Measurements from ENCODE around the gene ZNF682. TPM values are rescaled to one million over a fixed set of nuclear protein-coding genes. Genes with fewer than 3 reads are reported as not detected.

Gene ZNF682
- total and polyA plus RNA-seq, 9 of the 15 experiments (the other 6 are each of a cell fraction or from before 2014, with no cell fraction given): 0.06 to 0.43 (median 0.25) TPM; not detected in 3

DNA sequence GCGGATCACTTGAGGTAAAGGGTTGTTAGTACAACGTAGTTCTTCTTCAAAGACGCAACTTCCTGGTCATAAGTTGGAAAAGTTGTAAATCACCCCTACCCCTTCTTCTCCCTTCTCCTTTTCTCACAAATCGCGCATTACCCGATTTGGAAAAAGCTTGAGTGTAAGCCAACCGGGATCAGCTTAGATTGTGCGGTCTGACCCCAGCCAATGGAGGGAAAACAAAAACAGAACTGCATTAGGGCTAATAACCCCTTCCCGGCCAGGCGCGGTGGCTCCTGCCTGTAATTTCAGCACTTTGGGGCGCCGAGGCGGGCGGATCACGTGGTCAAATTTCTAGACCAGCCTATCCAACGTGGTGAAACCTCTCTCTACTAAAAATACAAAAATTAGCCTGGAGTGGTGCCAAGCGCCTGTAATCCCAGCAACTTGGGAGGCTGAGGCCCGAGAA, 39.3 kb upstream of the ZNF682 start:
- Histone ChIP-seq H3K4me1 (replicated peaks in 1 of 2; ENCODE audit: control insufficient read depth in 2 of 2, insufficient read depth in 2 of 2, low read length in 2 of 2) (no peaks in the 10 kb centered on the region), H3K79me2 (ENCODE audit: control insufficient read depth, insufficient read depth, low read length) (no peaks in the 10 kb centered on the region), H3K27me3 (ENCODE audit: control insufficient read depth in 2 of 2, insufficient read depth in 2 of 2, low read length in 2 of 2) (no peaks in the 10 kb centered on the region), H3K9me1 (ENCODE audit: control insufficient read depth, insufficient read depth, low read length) (no peaks in the 10 kb centered on the region), H3K27ac (ENCODE audit: extremely low read depth, low read depth, low read length) (no peak overlapping the region), H3K4me2 (ENCODE audit: insufficient read depth, low read length) (no peak overlapping the region), H3K9me3 (replicated peaks; ENCODE audit: control insufficient read depth, insufficient read depth, low read depth, low read length) (no peaks in the 10 kb centered on the region), H3K9ac (ENCODE audit: insufficient read depth in 1 of 2, low read depth in 2 of 2, low read length in 2 of 2) (no peak overlapping the region), H2AFZ (ENCODE audit: low read depth, low read length) (no peak overlapping the region), H4K20me1 (replicated peaks; ENCODE audit: control insufficient read depth, insufficient read depth, low read length) (no peaks in the 10 kb centered on the region), H3K4me3 (no peak overlapping the region), H3K36me3 (ENCODE audit: control insufficient read depth, insufficient read depth, low read length) (no peaks in the 10 kb centered on the region)
- in situ Hi-C loops (cut with MboI): no loop called here
- ChIA-PET POLR2A (interaction anchor here (0.6 kb wide), 1 partner anchor 27 kb away, joined by 3 read pairs; no protein-coding TSS in a partner anchor), CTCF (ENCODE audit: low intra/inter-chr PET ratio) (no interaction called here)
- TF ChIP-seq TFE3 (CRISPR knock-in tag; IDR thresholded peaks at IDR 0.05): peak; percentile 51
- no peak for TF ChIP-seq HMG20A (CRISPR knock-in tag; conservative IDR thresholded peaks at IDR 0.05)
- under 1% methylated on average over 19 of the region's 19 CpGs for WGBS (ENCODE audit: insufficient coverage, low coverage, missing lambda C conversion rate)
- DNase-seq (ENCODE audit: extremely low read depth in 1 of 4, low spot score in 3 of 4): no peak
- no peak for ATAC-seq
- intact Hi-C loops (cut with micrococcal nuclease): no loop called here
- FAIRE-seq: no peak
- no TSS peak for BruUV-seq (replicated peaks)

DNA sequence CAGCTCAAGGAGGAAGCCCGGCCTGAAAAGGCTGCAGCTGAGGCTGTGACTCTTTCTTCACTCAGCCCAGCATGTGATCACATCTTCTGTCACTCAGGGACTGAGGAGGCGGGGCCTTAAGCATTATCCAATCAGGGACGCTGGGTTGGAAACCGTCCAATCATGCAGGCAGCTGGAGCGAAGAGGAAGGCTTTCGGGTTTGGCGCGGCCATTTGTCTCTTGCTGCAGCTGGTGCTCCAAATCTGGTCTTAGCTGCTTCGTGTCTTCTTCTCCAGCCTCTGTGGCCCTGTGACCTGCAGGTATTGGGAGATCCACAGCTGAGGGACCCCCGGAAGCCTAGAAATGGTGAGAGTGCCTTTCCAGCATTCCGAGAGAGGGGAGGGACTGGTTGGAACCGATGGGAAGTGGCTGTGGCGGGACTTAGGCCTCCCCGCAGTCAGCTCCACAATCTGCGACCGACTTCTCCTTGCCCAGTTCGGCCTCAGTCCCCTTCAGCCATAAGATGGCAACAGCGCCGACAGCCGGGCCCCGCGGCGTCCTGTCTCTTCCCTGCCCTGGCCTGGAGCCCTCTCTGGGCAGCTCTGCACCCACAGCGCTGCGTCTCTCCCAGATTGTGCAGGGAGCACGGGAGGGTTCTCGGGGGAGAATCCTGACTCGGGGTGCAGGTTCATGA, 38.6 kb upstream of the ZNF682 start, which contains the start of gene ZNF90:
Gene ZNF90, plus strand, starts transcription at position 210 of the 673 bp plus-strand sequence. Its CDS starts 133 bp downstream, at position 343.
- ATAC-seq: peak; percentile 54; the same call in 2 of the 3 replicates
- intact Hi-C loops (cut with micrococcal nuclease) (no loop called here), in situ Hi-C loops (cut with MboI) (no loop called here)
- ChIA-PET CTCF (ENCODE audit: low intra/inter-chr PET ratio) (no interaction called here), POLR2A (interaction anchor here (1.0 kb wide), 1 partner anchor 93 kb away, joined by 3 read pairs; no protein-coding TSS in a partner anchor)
- Histone ChIP-seq H2AFZ (ENCODE audit: low read depth, low read length) (no peak within 1 kb of the TSS), H3K9ac (ENCODE audit: insufficient read depth in 1 of 2, low read depth in 2 of 2, low read length in 2 of 2) (no peak within 1 kb of the TSS), H3K27me3 (ENCODE audit: control insufficient read depth in 2 of 2, insufficient read depth in 2 of 2, low read length in 2 of 2) (no peaks in the 10 kb centered on the region), H3K79me2 (ENCODE audit: control insufficient read depth, insufficient read depth, low read length) (no peaks in the 10 kb centered on the region), H3K9me3 (replicated peaks; ENCODE audit: control insufficient read depth, insufficient read depth, low read depth, low read length) (no peaks in the 10 kb centered on the region), H3K9me1 (ENCODE audit: control insufficient read depth, insufficient read depth, low read length) (no peaks in the 10 kb centered on the region), H3K4me3 (no peak within 1 kb of the TSS; the same call in 1 of the 2 replicates), H3K4me1 (replicated peaks in 1 of 2; ENCODE audit: control insufficient read depth in 2 of 2, insufficient read depth in 2 of 2, low read length in 2 of 2) (no peaks in the 10 kb centered on the region), H3K27ac (ENCODE audit: extremely low read depth, low read depth, low read length) (no peak within 1 kb of the TSS), H3K4me2 (ENCODE audit: insufficient read depth, low read length) (no peak within 1 kb of the TSS), H3K36me3 (ENCODE audit: control insufficient read depth, insufficient read depth, low read length) (no peaks in the 10 kb centered on the region), H4K20me1 (replicated peaks; ENCODE audit: control insufficient read depth, insufficient read depth, low read length) (no peaks in the 10 kb centered on the region)
- no peak for FAIRE-seq
- 2% methylated on average over 25 of the region's 28 CpGs for WGBS (ENCODE audit: insufficient coverage, low coverage, missing lambda C conversion rate)
- DNase-seq (ENCODE audit: extremely low read depth in 1 of 4, low spot score in 3 of 4): peak; percentile 6 to 57 (median 10)
- no TSS peak for BruUV-seq (replicated peaks)
- TF ChIP-seq BDP1 (IDR thresholded peaks at IDR 0.05; ENCODE audit: insufficient read depth, insufficient read length): no peak
- TF ChIP-seq PBX2 (CRISPR knock-in tag; IDR thresholded peaks at IDR 0.05; ENCODE audit: low read depth): no peak
- TF ChIP-seq PBX2 (tag; conservative IDR thresholded peaks at IDR 0.05; ENCODE audit: low read depth): 0 out of 2 replicates have a peak, but pooled peaks have one; percentile 34
- peak; percentile 58 for TF ChIP-seq NFYB (IDR thresholded peaks at IDR 0.05; ENCODE audit: extremely low read depth, insufficient read length)
- TF ChIP-seq, protein P1, sequence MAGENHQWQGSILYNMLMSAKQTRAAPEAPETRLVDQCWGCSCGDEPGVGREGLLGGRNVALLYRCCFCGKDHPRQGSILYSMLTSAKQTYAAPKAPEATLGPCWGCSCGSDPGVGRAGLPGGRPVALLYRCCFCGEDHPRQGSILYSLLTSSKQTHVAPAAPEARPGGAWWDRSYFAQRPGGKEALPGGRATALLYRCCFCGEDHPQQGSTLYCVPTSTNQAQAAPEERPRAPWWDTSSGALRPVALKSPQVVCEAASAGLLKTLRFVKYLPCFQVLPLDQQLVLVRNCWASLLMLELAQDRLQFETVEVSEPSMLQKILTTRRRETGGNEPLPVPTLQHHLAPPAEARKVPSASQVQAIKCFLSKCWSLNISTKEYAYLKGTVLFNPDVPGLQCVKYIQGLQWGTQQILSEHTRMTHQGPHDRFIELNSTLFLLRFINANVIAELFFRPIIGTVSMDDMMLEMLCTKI (IDR thresholded peaks at IDR 0.05; ENCODE audit: partially characterized antibody): no peak

Data from K562 (cell line).